Testis (tissue), 3 donors: ENCODE results near the gene VAV2. TPM values are rescaled to one million over a fixed set of nuclear protein-coding genes. Genes with fewer than 3 reads are reported as not detected.

ENCODE experiments used
- DNase-seq: peaks from one replicate; pipeline ENCODE4 v3.0.0-alpha.2; 2019
- H3K27ac ChIP-seq, 2 donors: fragments of 200-600 bp; sonication (generic); one replicate each; pipeline ENCODE4 v1.5.1; 2019
- H3K27me3 ChIP-seq: fragments of 200-600 bp; sonication (generic); one replicate; pipeline ENCODE4 v1.5.1; 2019
- H3K36me3 ChIP-seq: fragments of 200-600 bp; sonication (generic); one replicate; pipeline ENCODE4 v1.5.1; 2017; ENCODE audit warnings: low read depth; ENCODE audit errors: missing control alignments
- H3K4me1 ChIP-seq: fragments of 200-600 bp; sonication (generic); one replicate; pipeline ENCODE4 v1.5.1; 2019
- H3K4me3 ChIP-seq, 2 donors: fragments of 200-600 bp; sonication (generic); one replicate each; pipeline ENCODE4 v1.5.1; 2017 to 2019
- H3K9me3 ChIP-seq: fragments of 200-600 bp; sonication (generic); one replicate; pipeline ENCODE4 v1.5.1; 2017
- CTCF ChIP-seq, 3 experiments: fragments of 450-650 bp in 2 of 3; fragments of 200-600 bp in 1 of 3; sonication (generic) in 1 of 3; IDR thresholded peaks; one replicate each; pipeline ENCODE4 v1.5.1; 2016 to 2019; ENCODE audit warnings: antibody characterized with exemption in 3 of 3, mild to moderate bottlenecking in 2 of 3, moderate library complexity in 1 of 3
- POLR2A ChIP-seq: fragments of 450-650 bp; IDR thresholded peaks from one replicate; pipeline ENCODE4 v1.6.1; 2017; ENCODE audit warnings: antibody characterized with exemption, mild to moderate bottlenecking, moderate library complexity
- WGBS, 2 donors: methylation state at CpG; one replicate each; pipeline ENCODE4 v1.1.5; 2018; 5-methylcytosine and 5-hydroxymethylcytosine counted together
- intact Hi-C: fragments of 100-400 bp; cut with DNase I; formaldehyde crosslinking; loops from one replicate; pipeline ENCODE4 v1.15.1; 2023; ENCODE audit warnings: low total_unique reads
- polyA plus RNA-seq: library from polyadenylated mRNA; stranded (reverse); fragments of 350-450 nt; fragmentation: Illumina TruSeq; extraction: RNeasy Lipid Tissue Mini Kit (QIAGEN cat#74804); gene quantifications from one replicate; pipeline ENCODE4 v1.2.3, GENCODE V29; 2014; ENCODE audit warnings: low read depth, low replicate concordance; ENCODE audit not compliant: insufficient read depth
- total RNA-seq, 2 donors: library from RNA; depleted of rRNA; stranded (reverse); fragments of >200 nt; gene quantifications; one replicate each; pipeline ENCODE4 v1.2.3, GENCODE V29; 2016

The VAV2 gene
- total and polyA plus RNA-seq, 3 donors from 2014 or later = 11.0 to 14.1 (median 12.2) TPM

- no peaks in the 10 kb centered on the region for H3K9me3 ChIP-seq
- no peak overlapping the region for H3K4me3 ChIP-seq
- TF ChIP-seq POLR2A (no peak), CTCF (IDR thresholded peaks at IDR 0.05) (no peak)
- H3K27ac ChIP-seq = no peak overlapping the region
- WGBS, 2 donors = 88 to 92% methylated on average over 19 to 20 of the region's 20 CpGs
- no peaks in the 10 kb centered on the region for H3K27me3 ChIP-seq
- intact Hi-C loops = no loop called here
- H3K36me3 ChIP-seq = no peaks in the 10 kb centered on the region
- no peaks in the 10 kb centered on the region for H3K4me1 ChIP-seq
- DNase-seq = no peak
Measured at GRCh38 chr9:133855802-133856521, 136.2 kb downstream of the VAV2 start.

- TF ChIP-seq POLR2A = no peak
- TF ChIP-seq CTCF (IDR thresholded peaks at IDR 0.05) = no peak
- H3K27ac ChIP-seq = no peak overlapping the region
- no peaks in the 10 kb centered on the region for H3K4me1 ChIP-seq
Measured at GRCh38 chr9:133855371-133855770, 136.8 kb downstream of the VAV2 start.

GRCh38 chr9:133854765-133855164 is 137.4 kb downstream of the VAV2 start:
- Histone ChIP-seq H3K4me1 (no peaks in the 10 kb centered on the region), H3K36me3 (no peaks in the 10 kb centered on the region), H3K27ac (no peak overlapping the region), H3K27me3 (no peaks in the 10 kb centered on the region), H3K4me3 (no peak overlapping the region), H3K9me3 (no peaks in the 10 kb centered on the region)
- no peak for DNase-seq
- intact Hi-C loops = no loop called here
- WGBS, 2 donors = 87 to 92% methylated on average over 4 of the region's 4 CpGs
- TF ChIP-seq CTCF (IDR thresholded peaks at IDR 0.05) (no peak), POLR2A (no peak)

More at GRCh38 chr9:133855371-133855770, 136.8 kb downstream of the VAV2 start:
- no peak for DNase-seq
- intact Hi-C loops = no loop called here
- Histone ChIP-seq H3K4me3 (no peak overlapping the region), H3K9me3 (no peaks in the 10 kb centered on the region), H3K27me3 (no peaks in the 10 kb centered on the region), H3K36me3 (no peaks in the 10 kb centered on the region)
- WGBS, 2 donors = 78 to 94% methylated on average over 11 to 15 of the region's 15 CpGs

- Histone ChIP-seq H3K9me3 (no peaks in the 10 kb centered on the region), H3K4me3 (no peak overlapping the region), H3K36me3 (no peaks in the 10 kb centered on the region), H3K27me3 (no peaks in the 10 kb centered on the region), H3K4me1 (no peaks in the 10 kb centered on the region), H3K27ac (no peak overlapping the region)
- intact Hi-C loops = no loop called here
- no peak for DNase-seq
- no peak for TF ChIP-seq POLR2A
- no peak for TF ChIP-seq CTCF (IDR thresholded peaks at IDR 0.05)
- WGBS, 2 donors = 94 to 97% methylated on average over 6 of the region's 6 CpGs
Measured at GRCh38 chr9:133854048-133854447, 138.1 kb downstream of the VAV2 start.

GRCh38 chr9:133853331-133853730 is 138.8 kb downstream of the VAV2 start:
- 80 to 93% methylated on average over 2 to 7 of the region's 7 CpGs for WGBS, 2 donors
- no peaks in the 10 kb centered on the region for H3K4me1 ChIP-seq

More at GRCh38 chr9:133853331-133853730, 138.8 kb downstream of the VAV2 start:
- H3K27ac ChIP-seq = no peak overlapping the region
- H3K4me3 ChIP-seq = no peak overlapping the region
- intact Hi-C loops = no loop called here
- H3K27me3 ChIP-seq = no peaks in the 10 kb centered on the region
- no peaks in the 10 kb centered on the region for H3K9me3 ChIP-seq
- H3K36me3 ChIP-seq = no peaks in the 10 kb centered on the region
- no peak for DNase-seq
- TF ChIP-seq CTCF (IDR thresholded peaks at IDR 0.05) = no peak
- TF ChIP-seq POLR2A = no peak
